ENCODE results near the gene CDK8.

- TF ChIP-seq, protein P1, sequence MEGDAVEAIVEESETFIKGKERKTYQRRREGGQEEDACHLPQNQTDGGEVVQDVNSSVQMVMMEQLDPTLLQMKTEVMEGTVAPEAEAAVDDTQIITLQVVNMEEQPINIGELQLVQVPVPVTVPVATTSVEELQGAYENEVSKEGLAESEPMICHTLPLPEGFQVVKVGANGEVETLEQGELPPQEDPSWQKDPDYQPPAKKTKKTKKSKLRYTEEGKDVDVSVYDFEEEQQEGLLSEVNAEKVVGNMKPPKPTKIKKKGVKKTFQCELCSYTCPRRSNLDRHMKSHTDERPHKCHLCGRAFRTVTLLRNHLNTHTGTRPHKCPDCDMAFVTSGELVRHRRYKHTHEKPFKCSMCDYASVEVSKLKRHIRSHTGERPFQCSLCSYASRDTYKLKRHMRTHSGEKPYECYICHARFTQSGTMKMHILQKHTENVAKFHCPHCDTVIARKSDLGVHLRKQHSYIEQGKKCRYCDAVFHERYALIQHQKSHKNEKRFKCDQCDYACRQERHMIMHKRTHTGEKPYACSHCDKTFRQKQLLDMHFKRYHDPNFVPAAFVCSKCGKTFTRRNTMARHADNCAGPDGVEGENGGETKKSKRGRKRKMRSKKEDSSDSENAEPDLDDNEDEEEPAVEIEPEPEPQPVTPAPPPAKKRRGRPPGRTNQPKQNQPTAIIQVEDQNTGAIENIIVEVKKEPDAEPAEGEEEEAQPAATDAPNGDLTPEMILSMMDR (IDR thresholded peaks at IDR 0.05; ENCODE audit: low read depth, low read length, poor library complexity, severe bottlenecking): no peak
- no peak for TF ChIP-seq EZH2phosphoT487 (IDR thresholded peaks at IDR 0.05; ENCODE audit: borderline replicate concordance, low read length)
These were observed 69.2 kb downstream of the CDK8 start for GRCh38 chr13:26323127-26323526.
